ENCODE data around the gene IQUB.
A peak's percentile ranks its signal among the peaks of the same experiment; 100 is the strongest.

The IQUB gene

DNA sequence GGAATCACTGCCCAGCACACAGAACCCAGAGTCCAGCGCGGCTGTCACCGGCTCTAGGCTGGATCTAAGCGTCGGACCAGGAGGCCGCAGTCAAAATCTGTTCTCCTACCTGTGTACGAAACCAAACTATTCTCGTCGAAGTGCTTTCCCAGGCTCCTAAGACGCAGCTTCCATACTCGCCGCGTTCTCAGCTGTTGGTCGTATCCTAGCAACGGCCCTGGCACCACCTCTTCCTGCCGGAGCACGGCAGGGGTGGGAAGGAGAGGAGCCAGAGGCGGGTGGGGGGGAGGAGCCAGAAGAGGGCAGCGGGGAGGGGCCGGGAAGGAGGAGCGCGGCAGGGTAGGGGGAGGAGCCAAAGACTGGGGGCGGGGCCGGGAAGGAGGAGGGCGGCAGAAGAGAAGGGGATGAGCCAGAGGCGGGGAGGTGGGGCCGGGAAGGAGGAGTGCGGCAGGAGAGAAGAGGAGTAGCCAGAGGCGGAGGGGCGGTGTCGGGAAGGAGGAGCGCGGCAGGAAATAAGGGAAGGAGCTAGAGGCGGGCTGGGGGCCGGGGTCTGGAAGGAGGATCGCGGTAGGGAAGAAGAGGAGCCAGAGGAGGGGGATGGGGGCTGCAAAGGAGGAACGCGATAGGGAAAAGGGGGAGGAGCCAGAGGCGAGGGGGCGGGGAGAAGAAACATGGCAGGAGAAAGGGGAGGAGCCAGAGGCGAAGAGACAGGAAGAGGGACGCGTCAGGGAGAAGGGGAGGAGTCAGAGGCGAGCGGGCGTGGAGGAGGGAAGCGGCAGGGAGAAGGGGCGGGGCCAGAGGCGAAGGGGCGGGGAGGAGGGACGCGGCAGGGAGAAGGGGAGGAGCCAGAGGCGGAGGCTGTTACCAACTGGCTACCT, at the start of gene IQUB:
Gene IQUB (minus strand): TSS at position 213 of the 878 bp plus-strand sequence. CDS start 22,255 bp downstream, outside the sequence.
- Histone ChIP-seq H3K9me3 (ENCODE audit: control insufficient read depth in 1 of 2, low read length in 2 of 2) (no peaks in the 10 kb centered on the region), H3K27me3 (ENCODE audit: low read depth, low read length) (no peaks in the 10 kb centered on the region), H3K4me1 (ENCODE audit: control insufficient read depth in 1 of 2, insufficient read depth in 2 of 2, low read length in 2 of 2) (peaks cover 0 to 16% of the 10 kb centered on the region in 2 donors), H3K27ac (ENCODE audit: low read length) (peak within 1 kb of the TSS; percentile 51), H3K4me3 (ENCODE audit: low read depth in 1 of 2, low read length in 2 of 2) (peak within 1 kb of the TSS; percentile 75 to 80), H3K36me3 (ENCODE audit: control insufficient read depth in 1 of 2, insufficient read depth in 2 of 2, low read length in 2 of 2) (peaks cover 0 to 8% of the 10 kb centered on the region in 2 donors)

- Histone ChIP-seq H3K27ac (ENCODE audit: low read length) (no peak overlapping the region), H3K36me3 (ENCODE audit: control insufficient read depth in 1 of 2, insufficient read depth in 2 of 2, low read length in 2 of 2) (no peaks in the 10 kb centered on the region), H3K4me3 (ENCODE audit: low read depth in 1 of 2, low read length in 2 of 2) (no peak overlapping the region), H3K27me3 (ENCODE audit: low read depth, low read length) (no peaks in the 10 kb centered on the region), H3K4me1 (ENCODE audit: control insufficient read depth in 1 of 2, insufficient read depth in 2 of 2, low read length in 2 of 2) (no peaks in the 10 kb centered on the region), H3K9me3 (ENCODE audit: control insufficient read depth in 1 of 2, low read length in 2 of 2) (no peaks in the 10 kb centered on the region)
Observed at GRCh38 chr7:123583821-123584220, 49.4 kb upstream of the IQUB start.

DNA sequence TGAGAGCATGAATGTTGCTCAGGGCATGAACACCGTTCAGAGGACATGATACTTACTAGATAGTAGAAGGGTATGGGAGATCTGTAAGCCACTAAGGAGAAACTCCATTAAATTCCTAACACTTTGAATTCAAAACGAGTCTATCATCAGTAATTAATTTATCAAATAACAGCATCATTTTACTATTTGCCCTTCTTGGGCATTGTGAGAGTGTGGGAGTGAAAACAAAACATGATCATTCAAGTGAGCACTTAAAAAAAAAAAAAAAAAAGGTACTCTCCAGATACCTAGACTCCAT, 46.7 kb upstream of the IQUB start:
- Histone ChIP-seq H3K27me3 (ENCODE audit: low read depth, low read length) (no peaks in the 10 kb centered on the region), H3K4me3 (ENCODE audit: low read depth in 1 of 2, low read length in 2 of 2) (no peak overlapping the region), H3K36me3 (ENCODE audit: control insufficient read depth in 1 of 2, insufficient read depth in 2 of 2, low read length in 2 of 2) (no peaks in the 10 kb centered on the region)

GRCh38 chr7:123580406-123581161, 46.2 kb upstream of the IQUB start:
- Histone ChIP-seq H3K27me3 (ENCODE audit: low read depth, low read length) (no peaks in the 10 kb centered on the region), H3K27ac (ENCODE audit: low read length) (no peak overlapping the region), H3K4me1 (ENCODE audit: control insufficient read depth in 1 of 2, insufficient read depth in 2 of 2, low read length in 2 of 2) (no peaks in the 10 kb centered on the region), H3K9me3 (ENCODE audit: control insufficient read depth in 1 of 2, low read length in 2 of 2) (no peaks in the 10 kb centered on the region), H3K36me3 (ENCODE audit: control insufficient read depth in 1 of 2, insufficient read depth in 2 of 2, low read length in 2 of 2) (no peaks in the 10 kb centered on the region), H3K4me3 (ENCODE audit: low read depth in 1 of 2, low read length in 2 of 2) (no peak overlapping the region)

More for the DNA sequence above, 46.7 kb upstream of the IQUB start:
- Histone ChIP-seq H3K4me1 (ENCODE audit: control insufficient read depth in 1 of 2, insufficient read depth in 2 of 2, low read length in 2 of 2) (no peaks in the 10 kb centered on the region), H3K27ac (ENCODE audit: low read length) (no peak overlapping the region), H3K9me3 (ENCODE audit: control insufficient read depth in 1 of 2, low read length in 2 of 2) (no peaks in the 10 kb centered on the region)

DNA sequence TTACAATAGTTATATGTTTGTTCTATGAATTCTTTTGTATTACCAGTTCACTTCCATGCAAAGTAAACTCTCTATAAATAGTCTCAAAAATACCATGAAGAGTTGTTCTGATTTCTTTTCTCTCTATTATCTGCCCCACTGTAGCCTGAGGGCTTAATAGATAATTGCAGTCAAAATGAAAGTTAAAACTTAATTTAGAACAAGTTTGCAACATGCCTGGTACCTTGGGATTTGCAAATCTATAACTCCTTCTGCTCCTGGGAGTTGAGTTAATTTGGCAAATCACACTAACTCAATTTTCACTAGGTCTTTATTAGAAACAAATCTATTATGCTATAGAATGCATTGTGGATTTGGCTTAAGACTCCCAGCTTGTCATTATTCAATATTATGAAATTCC, 45.0 kb upstream of the IQUB start:
- Histone ChIP-seq H3K27me3 (ENCODE audit: low read depth, low read length) (no peaks in the 10 kb centered on the region), H3K36me3 (ENCODE audit: control insufficient read depth in 1 of 2, insufficient read depth in 2 of 2, low read length in 2 of 2) (no peaks in the 10 kb centered on the region), H3K27ac (ENCODE audit: low read length) (no peak overlapping the region), H3K9me3 (ENCODE audit: control insufficient read depth in 1 of 2, low read length in 2 of 2) (no peaks in the 10 kb centered on the region), H3K4me1 (ENCODE audit: control insufficient read depth in 1 of 2, insufficient read depth in 2 of 2, low read length in 2 of 2) (no peaks in the 10 kb centered on the region), H3K4me3 (ENCODE audit: low read depth in 1 of 2, low read length in 2 of 2) (no peak overlapping the region)

DNA sequence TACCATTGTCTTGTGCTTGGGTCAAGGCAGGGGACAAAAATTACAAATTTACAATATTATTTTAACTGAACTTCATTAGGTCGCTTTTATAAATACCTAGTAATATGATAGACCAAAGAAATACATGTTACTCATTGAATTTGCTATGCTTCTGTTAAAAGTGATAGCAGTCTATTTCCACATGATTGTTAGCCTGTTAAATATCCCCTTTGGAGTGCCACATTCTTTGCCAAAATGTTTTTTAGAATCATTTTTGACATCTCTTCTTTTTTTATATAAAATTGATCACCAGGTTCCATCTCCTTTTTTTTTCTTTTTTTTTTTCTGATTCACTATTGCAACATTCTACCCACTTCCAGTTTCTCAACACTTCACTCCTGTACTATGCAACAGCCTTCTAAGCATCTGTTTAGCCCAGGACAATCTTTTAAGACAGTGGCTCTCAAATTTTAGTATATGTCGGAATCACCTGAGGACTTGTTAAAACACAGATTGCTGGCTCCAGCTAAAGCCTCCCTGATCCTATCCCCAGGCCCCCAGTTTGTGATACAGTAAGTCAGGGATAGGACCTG, 39.6 kb upstream of the IQUB start:
- Histone ChIP-seq H3K27ac (ENCODE audit: low read length) (no peak overlapping the region), H3K36me3 (ENCODE audit: control insufficient read depth in 1 of 2, insufficient read depth in 2 of 2, low read length in 2 of 2) (no peaks in the 10 kb centered on the region), H3K9me3 (ENCODE audit: control insufficient read depth in 1 of 2, low read length in 2 of 2) (no peaks in the 10 kb centered on the region), H3K27me3 (ENCODE audit: low read depth, low read length) (no peaks in the 10 kb centered on the region), H3K4me1 (ENCODE audit: control insufficient read depth in 1 of 2, insufficient read depth in 2 of 2, low read length in 2 of 2) (no peaks in the 10 kb centered on the region), H3K4me3 (ENCODE audit: low read depth in 1 of 2, low read length in 2 of 2) (no peak overlapping the region)

DNA sequence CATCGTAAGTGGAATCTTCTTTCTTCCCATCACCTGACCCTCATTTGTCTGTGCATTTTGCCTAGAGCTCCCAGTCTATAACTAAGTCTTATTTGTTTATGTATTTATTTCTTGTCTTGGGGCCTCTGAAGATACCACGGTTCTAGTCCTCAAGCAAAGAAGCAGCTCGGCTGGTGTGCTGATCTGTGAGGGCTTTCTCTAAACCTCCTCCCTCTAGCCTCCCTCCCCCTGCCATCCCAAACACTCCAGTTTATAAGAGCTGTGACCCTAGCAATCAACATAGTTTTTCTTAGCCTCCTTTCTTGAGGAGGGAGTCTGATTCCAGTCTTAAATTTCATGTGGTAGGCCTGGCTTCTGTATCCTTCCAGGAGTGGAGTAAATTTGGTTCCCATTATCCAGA, 38.9 kb upstream of the IQUB start:
- no peak overlapping the region for H3K27ac ChIP-seq (ENCODE audit: low read length)
- H3K4me1 ChIP-seq (ENCODE audit: control insufficient read depth in 1 of 2, insufficient read depth in 2 of 2, low read length in 2 of 2), result no peaks in the 10 kb centered on the region
- no peaks in the 10 kb centered on the region for H3K36me3 ChIP-seq (ENCODE audit: control insufficient read depth in 1 of 2, insufficient read depth in 2 of 2, low read length in 2 of 2)
- no peaks in the 10 kb centered on the region for H3K9me3 ChIP-seq (ENCODE audit: control insufficient read depth in 1 of 2, low read length in 2 of 2)
- H3K27me3 ChIP-seq (ENCODE audit: low read depth, low read length), result no peaks in the 10 kb centered on the region
- H3K4me3 ChIP-seq (ENCODE audit: low read depth in 1 of 2, low read length in 2 of 2), result no peak overlapping the region

DNA sequence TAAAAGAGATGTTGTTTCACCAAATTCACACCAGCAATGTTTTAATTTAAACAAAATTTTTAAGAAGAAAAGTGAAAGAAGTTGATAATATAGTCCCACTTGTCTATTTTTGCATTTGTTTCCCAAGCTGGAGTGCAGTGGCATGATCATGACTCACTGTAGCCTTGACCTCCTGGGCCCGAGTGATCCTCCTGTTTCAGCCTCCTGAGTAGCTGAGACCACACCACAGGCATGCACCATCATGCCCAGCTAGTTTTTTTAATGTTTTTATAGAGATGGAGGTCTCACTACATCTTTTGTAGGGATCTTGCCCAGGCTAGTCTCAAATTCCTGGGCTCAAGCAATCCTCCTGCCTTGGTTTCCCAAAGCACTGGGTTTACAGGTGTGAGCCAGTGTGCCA, 37.3 kb upstream of the IQUB start:
- Histone ChIP-seq H3K27me3 (ENCODE audit: low read depth, low read length) (no peaks in the 10 kb centered on the region), H3K36me3 (ENCODE audit: control insufficient read depth in 1 of 2, insufficient read depth in 2 of 2, low read length in 2 of 2) (no peaks in the 10 kb centered on the region), H3K4me3 (ENCODE audit: low read depth in 1 of 2, low read length in 2 of 2) (no peak overlapping the region), H3K4me1 (ENCODE audit: control insufficient read depth in 1 of 2, insufficient read depth in 2 of 2, low read length in 2 of 2) (no peaks in the 10 kb centered on the region), H3K9me3 (ENCODE audit: control insufficient read depth in 1 of 2, low read length in 2 of 2) (no peaks in the 10 kb centered on the region), H3K27ac (ENCODE audit: low read length) (no peak overlapping the region)

DNA sequence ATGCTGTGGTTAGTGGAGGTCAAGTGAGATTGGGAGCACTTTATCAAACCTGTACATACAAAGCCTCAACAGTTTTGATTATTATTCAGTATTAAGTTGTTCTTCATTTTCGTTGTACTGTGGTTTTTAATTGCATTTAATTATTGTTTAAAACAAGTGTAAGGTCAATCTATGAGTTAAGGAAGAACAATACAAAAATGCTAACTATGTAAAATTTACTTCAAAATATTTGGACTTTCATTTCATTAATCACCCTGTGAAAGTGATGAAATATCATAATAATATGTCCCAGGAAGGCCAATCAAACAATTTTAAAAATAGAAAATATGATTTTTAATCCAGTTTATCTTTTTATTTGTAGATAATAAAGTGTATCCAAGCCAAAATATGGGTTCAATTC, 36.8 kb upstream of the IQUB start:
- no peaks in the 10 kb centered on the region for H3K36me3 ChIP-seq (ENCODE audit: control insufficient read depth in 1 of 2, insufficient read depth in 2 of 2, low read length in 2 of 2)
- H3K4me3 ChIP-seq (ENCODE audit: low read depth in 1 of 2, low read length in 2 of 2), result no peak overlapping the region
- no peaks in the 10 kb centered on the region for H3K27me3 ChIP-seq (ENCODE audit: low read depth, low read length)
- H3K9me3 ChIP-seq (ENCODE audit: control insufficient read depth in 1 of 2, low read length in 2 of 2), result no peaks in the 10 kb centered on the region
- H3K4me1 ChIP-seq (ENCODE audit: control insufficient read depth in 1 of 2, insufficient read depth in 2 of 2, low read length in 2 of 2), result no peaks in the 10 kb centered on the region
- no peak overlapping the region for H3K27ac ChIP-seq (ENCODE audit: low read length)

DNA sequence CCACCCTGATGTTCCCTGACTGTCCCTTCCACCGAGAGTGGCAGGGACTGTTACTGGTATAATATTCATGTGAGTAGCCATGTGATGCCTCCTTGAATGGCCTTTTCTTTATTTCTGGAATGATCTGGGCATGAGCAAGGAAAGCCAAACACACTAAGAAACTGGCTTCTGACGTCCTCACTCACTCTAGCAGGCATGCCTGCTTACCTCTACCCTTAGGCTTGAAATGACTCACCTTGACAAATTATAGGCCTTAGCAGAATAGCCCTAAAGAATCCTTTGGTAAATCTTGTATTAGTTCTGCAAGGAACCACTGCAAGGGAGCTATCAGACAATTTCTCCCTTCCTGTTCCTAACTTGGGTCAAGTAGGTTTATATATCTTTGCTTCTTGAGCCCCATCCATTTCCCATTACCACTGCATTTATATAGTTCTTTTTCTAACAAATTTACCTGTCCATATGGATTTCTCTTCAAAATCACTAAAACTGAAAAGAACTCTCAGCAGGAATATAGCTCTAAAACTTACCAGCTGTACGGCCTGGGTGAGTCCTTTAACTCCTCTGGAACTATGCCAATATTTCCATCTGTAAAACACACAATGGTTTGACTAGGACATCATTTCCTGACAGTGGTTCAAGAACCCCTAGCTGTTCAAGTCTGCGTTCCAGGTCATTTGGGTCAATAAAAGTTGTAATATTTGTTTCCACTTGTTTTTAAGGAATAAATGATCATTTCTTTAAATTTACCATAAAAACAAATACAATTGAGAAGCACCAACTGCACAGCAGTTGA, 36.2 kb upstream of the IQUB start:
- no peak overlapping the region for H3K27ac ChIP-seq (ENCODE audit: low read length)
- H3K36me3 ChIP-seq (ENCODE audit: control insufficient read depth in 1 of 2, insufficient read depth in 2 of 2, low read length in 2 of 2), result no peaks in the 10 kb centered on the region
- H3K9me3 ChIP-seq (ENCODE audit: control insufficient read depth in 1 of 2, low read length in 2 of 2), result no peaks in the 10 kb centered on the region
- H3K4me3 ChIP-seq (ENCODE audit: low read depth in 1 of 2, low read length in 2 of 2), result no peak overlapping the region
- H3K4me1 ChIP-seq (ENCODE audit: control insufficient read depth in 1 of 2, insufficient read depth in 2 of 2, low read length in 2 of 2), result no peaks in the 10 kb centered on the region
- no peaks in the 10 kb centered on the region for H3K27me3 ChIP-seq (ENCODE audit: low read depth, low read length)
